ENCODE data around the gene SOS2. TPM values are rescaled to one million over a fixed set of nuclear protein-coding genes. Genes with fewer than 3 reads are reported as not detected.

The SOS2 gene
- total and polyA plus RNA-seq, 2 donors (not counting 1 experiment from before 2014, with no cell fraction given), result 16.1 to 23.8 TPM

- Histone ChIP-seq H3K4me2 (ENCODE audit: extremely low read depth, insufficient read depth, low read length) (no peak overlapping the region), H3K9ac (ENCODE audit: insufficient read depth, low read length) (no peak overlapping the region), H2AFZ (ENCODE audit: low read length) (no peak overlapping the region), H3K27me3 (ENCODE audit: control insufficient read depth, insufficient read depth, low read length) (no peaks in the 10 kb centered on the region), H3K36me3 (ENCODE audit: control insufficient read depth, insufficient read depth, low read length) (no peaks in the 10 kb centered on the region), H3K79me2 (ENCODE audit: control insufficient read depth, insufficient read depth, low read length) (peaks cover 14% of the 10 kb centered on the region), H3K4me3 (replicated peaks in 1 of 4; ENCODE audit: control extremely low read depth in 1 of 4, insufficient read depth in 1 of 4, low read depth in 3 of 4, low read length in 4 of 4) (no peak overlapping the region), H3K4me1 (ENCODE audit: control insufficient read depth, extremely low read depth, insufficient read depth, low read length) (no peaks in the 10 kb centered on the region), H3K9me3 (ENCODE audit: control insufficient read depth, insufficient read depth, low read depth, low read length) (no peaks in the 10 kb centered on the region), H4K20me1 (ENCODE audit: control insufficient read depth, extremely low read depth, insufficient read depth, low read length) (no peaks in the 10 kb centered on the region), H3K27ac (ENCODE audit: insufficient read depth, low read length) (no peak overlapping the region)
- DNase-seq (ENCODE audit: low read depth in 2 of 2), result no peak
- TF ChIP-seq CTCF (conservative IDR thresholded peaks at IDR 0.05 in 1 of 2, IDR thresholded peaks at IDR 0.05 in 1 of 2; ENCODE audit: low read depth in 1 of 2, low read length in 2 of 2), result no peak
- TF ChIP-seq EZH2 (IDR thresholded peaks at IDR 0.05; ENCODE audit: low read length, missing control alignments), result no peak
Measured at GRCh38 chr14:50213795-50214194, 17.6 kb downstream of the SOS2 start.

- no peak overlapping the region for H3K4me2 ChIP-seq (ENCODE audit: extremely low read depth, insufficient read depth, low read length)
- peaks cover 8% of the 10 kb centered on the region for H3K79me2 ChIP-seq (ENCODE audit: control insufficient read depth, insufficient read depth, low read length)
- H3K4me3 ChIP-seq (replicated peaks in 1 of 4; ENCODE audit: control extremely low read depth in 1 of 4, insufficient read depth in 1 of 4, low read depth in 3 of 4, low read length in 4 of 4), result no peak overlapping the region
- H3K27ac ChIP-seq (ENCODE audit: insufficient read depth, low read length), result no peak overlapping the region
- no peak for TF ChIP-seq CTCF (conservative IDR thresholded peaks at IDR 0.05 in 1 of 2, IDR thresholded peaks at IDR 0.05 in 1 of 2; ENCODE audit: low read depth in 1 of 2, low read length in 2 of 2)
- TF ChIP-seq EZH2 (IDR thresholded peaks at IDR 0.05; ENCODE audit: low read length, missing control alignments), result no peak
- H4K20me1 ChIP-seq (ENCODE audit: control insufficient read depth, extremely low read depth, insufficient read depth, low read length), result no peaks in the 10 kb centered on the region
- no peaks in the 10 kb centered on the region for H3K36me3 ChIP-seq (ENCODE audit: control insufficient read depth, insufficient read depth, low read length)
- no peaks in the 10 kb centered on the region for H3K4me1 ChIP-seq (ENCODE audit: control insufficient read depth, extremely low read depth, insufficient read depth, low read length)
- DNase-seq (ENCODE audit: low read depth in 2 of 2), result no peak
- no peaks in the 10 kb centered on the region for H3K9me3 ChIP-seq (ENCODE audit: control insufficient read depth, insufficient read depth, low read depth, low read length)
- H2AFZ ChIP-seq (ENCODE audit: low read length), result no peak overlapping the region
- H3K27me3 ChIP-seq (ENCODE audit: control insufficient read depth, insufficient read depth, low read length), result no peaks in the 10 kb centered on the region
- no peak overlapping the region for H3K9ac ChIP-seq (ENCODE audit: insufficient read depth, low read length)
Measured at GRCh38 chr14:50212726-50213125, 18.7 kb downstream of the SOS2 start.

DNA sequence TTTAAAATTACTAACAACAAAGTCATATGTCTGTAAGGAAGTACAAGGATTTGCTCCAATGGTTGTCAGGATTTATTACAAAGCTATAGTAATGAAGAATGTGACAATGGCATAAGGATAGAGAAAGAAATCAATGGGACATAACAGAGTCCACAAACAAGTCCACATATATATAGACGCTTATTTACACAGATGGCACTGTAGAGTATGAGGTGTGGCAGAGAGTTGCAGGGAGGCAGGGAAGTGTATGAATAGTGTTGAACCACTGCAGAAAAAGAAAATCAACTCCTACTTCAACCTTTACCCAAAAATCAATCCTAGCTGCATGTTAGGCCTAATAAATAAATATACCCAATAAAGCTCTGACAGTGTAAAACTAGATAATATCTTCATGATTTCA, 21.3 kb downstream of the SOS2 start:
- Histone ChIP-seq H3K4me1 (ENCODE audit: control insufficient read depth, extremely low read depth, insufficient read depth, low read length) (no peaks in the 10 kb centered on the region), H3K9me3 (ENCODE audit: control insufficient read depth, insufficient read depth, low read depth, low read length) (no peaks in the 10 kb centered on the region), H3K79me2 (ENCODE audit: control insufficient read depth, insufficient read depth, low read length) (peaks cover 6% of the 10 kb centered on the region), H3K27ac (ENCODE audit: insufficient read depth, low read length) (no peak overlapping the region), H2AFZ (ENCODE audit: low read length) (no peak overlapping the region), H3K27me3 (ENCODE audit: control insufficient read depth, insufficient read depth, low read length) (no peaks in the 10 kb centered on the region), H3K9ac (ENCODE audit: insufficient read depth, low read length) (no peak overlapping the region), H3K4me2 (ENCODE audit: extremely low read depth, insufficient read depth, low read length) (no peak overlapping the region), H3K4me3 (replicated peaks in 1 of 4; ENCODE audit: control extremely low read depth in 1 of 4, insufficient read depth in 1 of 4, low read depth in 3 of 4, low read length in 4 of 4) (no peak overlapping the region), H4K20me1 (ENCODE audit: control insufficient read depth, extremely low read depth, insufficient read depth, low read length) (no peaks in the 10 kb centered on the region), H3K36me3 (ENCODE audit: control insufficient read depth, insufficient read depth, low read length) (no peaks in the 10 kb centered on the region)
- DNase-seq (ENCODE audit: low read depth in 2 of 2), result no peak
- TF ChIP-seq EZH2 (IDR thresholded peaks at IDR 0.05; ENCODE audit: low read length, missing control alignments), result no peak
- TF ChIP-seq CTCF (conservative IDR thresholded peaks at IDR 0.05 in 1 of 2, IDR thresholded peaks at IDR 0.05 in 1 of 2; ENCODE audit: low read depth in 1 of 2, low read length in 2 of 2), result no peak
